Thyroid gland (tissue), 4 donors: ENCODE data around the gene HYAL3. TPM values are rescaled to one million over a fixed set of nuclear protein-coding genes. Genes with fewer than 3 reads are reported as not detected.
A peak's percentile ranks its signal among the peaks of the same experiment; 100 is the strongest.

Experiments
- DNase-seq, 2 donors: peaks; one replicate each; pipeline ENCODE4 v3.0.0-alpha.2; 2019
- H3K27ac ChIP-seq, 3 donors: fragments of 200-600 bp; sonication (generic); 1 replicate in 2 of 3; 2 replicates in 1 of 3; pipeline ENCODE4 v1.5.1; 2016 to 2019; ENCODE audit warnings: mild to moderate bottlenecking in 1 of 3, moderate library complexity in 1 of 3
- H3K27me3 ChIP-seq: fragments of 200-600 bp; sonication (generic); one replicate; pipeline ENCODE4 v1.5.1; 2019
- H3K36me3 ChIP-seq, 2 donors: fragments of 200-600 bp; sonication (generic); one replicate each; pipeline ENCODE4 v1.5.1; 2016 to 2019
- H3K4me1 ChIP-seq, 2 donors: fragments of 200-600 bp; sonication (generic); one replicate each; pipeline ENCODE4 v1.5.1; 2017 to 2019
- H3K4me3 ChIP-seq, 3 donors: fragments of 200-600 bp; sonication (generic); replicated peaks in 1 of 3; 1 replicate in 2 of 3; 2 replicates in 1 of 3; pipeline ENCODE4 v1.5.1; 2016; ENCODE audit warnings: mild to moderate bottlenecking in 1 of 3
- H3K9me3 ChIP-seq: fragments of 200-600 bp; sonication (generic); one replicate; pipeline ENCODE4 v1.5.1; 2017
- CTCF ChIP-seq, 6 experiments: fragments of 200-600 bp in 3 of 6; fragments of 450-650 bp in 3 of 6; sonication (generic) in 3 of 6; IDR thresholded peaks; one replicate each; pipeline ENCODE4 v1.5.1; 2016 to 2019; ENCODE audit warnings: antibody characterized with exemption in 6 of 6, mild to moderate bottlenecking in 2 of 6, inconsistent platforms in 1 of 6, moderate library complexity in 1 of 6
- POLR2A ChIP-seq, 2 donors: fragments of 450-650 bp; IDR thresholded peaks; one replicate each; pipeline ENCODE4 v1.6.1; 2017; ENCODE audit warnings: antibody characterized with exemption in 2 of 2, mild to moderate bottlenecking in 2 of 2, moderate library complexity in 1 of 2
- WGBS, 2 donors: methylation state at CpG; one replicate each; pipeline ENCODE4 v1.1.5; 2017; 5-methylcytosine and 5-hydroxymethylcytosine counted together
- intact Hi-C: fragments of 100-400 bp; cut with DNase I; formaldehyde crosslinking; loops from one replicate; pipeline ENCODE4 v1.15.1; 2023
- total RNA-seq, 4 donors: library from RNA; depleted of rRNA; stranded (reverse); fragments of >200 nt; gene quantifications; one replicate each; pipeline ENCODE4 v1.2.3, GENCODE V29; 2016

Gene HYAL3
- total RNA-seq, 4 donors from 2014 or later: 2.7 to 6.7 (median 3.8) TPM

- TF ChIP-seq CTCF (IDR thresholded peaks at IDR 0.05) (no peak), POLR2A (IDR thresholded peaks at IDR 0.05) (no peak)
- intact Hi-C loops: no loop called here
- WGBS, 2 donors: 93% methylated on average over 8 of the region's 8 CpGs
- H3K27me3 ChIP-seq: no peaks in the 10 kb centered on the region
- H3K27ac ChIP-seq: peak overlapping the region in 1 of 3 donors; percentile 86
- no peak overlapping the region for H3K4me3 ChIP-seq
- peaks cover 17 to 18% of the 10 kb centered on the region in 2 donors for H3K36me3 ChIP-seq
- DNase-seq: no peak
- peaks cover 29 to 70% of the 10 kb centered on the region in 2 donors for H3K4me1 ChIP-seq
- no peaks in the 10 kb centered on the region for H3K9me3 ChIP-seq
Observed at GRCh38 chr3:50251220-50251619, 48.0 kb downstream of the HYAL3 start.

- no peak for DNase-seq
- WGBS, 2 donors: 84 to 90% methylated on average over 4 of the region's 4 CpGs
- peak overlapping the region in 2 of 3 donors; percentile 58 to 86 for H3K27ac ChIP-seq
- H3K36me3 ChIP-seq: peaks cover 15 to 16% of the 10 kb centered on the region in 2 donors
- peaks cover 35 to 76% of the 10 kb centered on the region in 2 donors for H3K4me1 ChIP-seq
- no peaks in the 10 kb centered on the region for H3K9me3 ChIP-seq
- H3K4me3 ChIP-seq: no peak overlapping the region
- intact Hi-C loops: no loop called here
- TF ChIP-seq POLR2A (IDR thresholded peaks at IDR 0.05): no peak
- no peak for TF ChIP-seq CTCF (IDR thresholded peaks at IDR 0.05)
- no peaks in the 10 kb centered on the region for H3K27me3 ChIP-seq
Observed at GRCh38 chr3:50250514-50250913, 48.7 kb downstream of the HYAL3 start.

- Histone ChIP-seq H3K27ac (peak overlapping the region in 2 of 3 donors; percentile 58 to 86), H3K9me3 (no peaks in the 10 kb centered on the region), H3K27me3 (no peaks in the 10 kb centered on the region), H3K36me3 (peaks cover 12 to 15% of the 10 kb centered on the region in 2 donors), H3K4me1 (peaks cover 38 to 74% of the 10 kb centered on the region in 2 donors), H3K4me3 (no peak overlapping the region)
- no peak for TF ChIP-seq POLR2A (IDR thresholded peaks at IDR 0.05)
- no peak for TF ChIP-seq CTCF (IDR thresholded peaks at IDR 0.05)
- WGBS, 2 donors: 85 to 89% methylated on average over 4 to 5 of the region's 5 CpGs
- intact Hi-C loops: no loop called here
- DNase-seq: no peak
Observed at GRCh38 chr3:50249457-50249856, 49.7 kb downstream of the HYAL3 start.

- H3K27ac ChIP-seq: peak overlapping the region; percentile 30 to 86 (median 58)
- peak; percentile 47 to 48 for DNase-seq
- intact Hi-C loops: no loop called here
Observed at GRCh38 chr3:50248387-50248786, 50.8 kb downstream of the HYAL3 start.

More at GRCh38 chr3:50248387-50248786, 50.8 kb downstream of the HYAL3 start:
- H3K36me3 ChIP-seq: peaks cover 11 to 12% of the 10 kb centered on the region in 2 donors
- H3K4me1 ChIP-seq: peaks cover 41 to 75% of the 10 kb centered on the region in 2 donors
- H3K27me3 ChIP-seq: no peaks in the 10 kb centered on the region
- H3K4me3 ChIP-seq: no peak overlapping the region
- no peak for TF ChIP-seq POLR2A (IDR thresholded peaks at IDR 0.05)
- no peak for TF ChIP-seq CTCF (IDR thresholded peaks at IDR 0.05)
- no peaks in the 10 kb centered on the region for H3K9me3 ChIP-seq
- WGBS, 2 donors: 19 to 43% methylated on average over 2 to 3 of the region's 3 CpGs
